ENCODE measurements around the gene KRTAP2-4. TPM values are rescaled to one million over a fixed set of nuclear protein-coding genes. Genes with fewer than 3 reads are reported as not detected.

The KRTAP2-4 gene
- total and polyA plus RNA-seq, 2 of the 4 experiments (the other 2 are of a cell fraction), result not detected

DNA sequence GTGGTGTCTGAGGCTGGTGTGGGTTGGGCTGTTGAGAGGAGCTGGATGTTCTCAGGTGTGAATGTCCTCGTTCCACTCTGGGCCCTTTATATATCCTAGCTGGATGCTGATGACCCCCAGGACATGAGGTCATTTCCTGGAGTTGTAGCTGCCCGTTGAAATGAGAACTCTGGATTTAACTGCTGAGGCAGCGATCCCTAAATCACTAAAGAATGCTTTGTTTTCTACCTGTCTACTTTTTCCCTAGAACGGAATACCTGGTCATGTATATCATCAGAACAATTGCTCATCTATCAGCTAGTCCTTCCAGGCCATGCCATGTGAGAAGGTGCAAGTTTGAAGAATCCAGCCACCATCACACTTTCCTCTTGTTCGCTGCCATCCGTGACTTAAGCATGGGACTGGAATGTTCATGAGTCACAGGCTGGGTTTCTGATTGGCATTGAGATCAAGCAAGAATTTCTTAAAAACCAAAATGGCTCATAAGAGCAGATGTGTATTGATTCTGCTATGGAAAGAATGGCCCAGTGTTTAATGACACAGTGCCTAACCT is 5.6 kb downstream of the KRTAP2-4 start, which contains the start of gene KRTAP2-3:
TSS of gene KRTAP2-3 (minus strand) at position 63 of the 553 bp plus-strand sequence. CDS start 64 bp downstream, outside the sequence.
- Histone ChIP-seq H3K4ac (ENCODE audit: low read depth, low read length) (peak within 1 kb of the TSS; percentile 98), H2BK20ac (ENCODE audit: low read depth, low read length) (peak within 1 kb of the TSS; percentile 100), H2AK9ac (replicated peaks; ENCODE audit: low read depth, low read length, poor library complexity) (peak within 1 kb of the TSS; percentile 18), H4K5ac (ENCODE audit: low read depth, low read length) (peak within 1 kb of the TSS; percentile 97), H3K9me3 (ENCODE audit: control insufficient read depth, insufficient read depth, low read length) (no peaks in the 10 kb centered on the region), H3K18ac (ENCODE audit: low read depth, low read length) (peak within 1 kb of the TSS; percentile 99), H3K9me1 (ENCODE audit: insufficient read depth, low read length) (peaks cover 2% of the 10 kb centered on the region; the same call in 1 of the 2 replicates), H2BK120ac (ENCODE audit: low read depth, low read length) (peak within 1 kb of the TSS; percentile 99), H2AK5ac (ENCODE audit: low read depth, low read length) (peak within 1 kb of the TSS; percentile 93), H4K8ac (ENCODE audit: low read depth in 2 of 2, low read length in 2 of 2) (peak within 1 kb of the TSS; percentile 95 to 99), H3K4me1 (ENCODE audit: control insufficient read depth, insufficient read depth, low read length) (peaks cover 16% of the 10 kb centered on the region), H3K4me2 (ENCODE audit: low read depth, low read length) (peak within 1 kb of the TSS; percentile 72), H3K23ac (ENCODE audit: low read depth, low read length) (peak within 1 kb of the TSS; percentile 97), H3K27ac (ENCODE audit: insufficient read depth, low read length) (peak within 1 kb of the TSS; percentile 94), H4K91ac (ENCODE audit: insufficient read depth, low read depth, low read length) (peak within 1 kb of the TSS; percentile 92), H3K79me1 (ENCODE audit: low read depth in 1 of 2, low read length in 2 of 2) (no peaks in the 10 kb centered on the region), H3K36me3 (ENCODE audit: control insufficient read depth, insufficient read depth, low read length) (no peaks in the 10 kb centered on the region), H3K56ac (ENCODE audit: extremely low read depth, insufficient read depth, low read length) (peak within 1 kb of the TSS; percentile 86), H3K9ac (ENCODE audit: low read depth, low read length) (peak within 1 kb of the TSS; percentile 55; the same call in 1 of the 2 replicates), H3K4me3 (ENCODE audit: insufficient read depth, low read depth, low read length) (no peak within 1 kb of the TSS), H2BK5ac (ENCODE audit: low read depth, low read length, poor library complexity, severe bottlenecking) (peak within 1 kb of the TSS; percentile 98), H2BK15ac (ENCODE audit: low read depth, low read length) (peak within 1 kb of the TSS; percentile 53; the same call in 2 of the 3 replicates), H3K27me3 (ENCODE audit: control insufficient read depth, insufficient read depth, low read length) (no peaks in the 10 kb centered on the region), H4K20me1 (ENCODE audit: insufficient read depth, low read length) (no peaks in the 10 kb centered on the region), H3K14ac (replicated peaks; ENCODE audit: low read depth, low read length) (peak within 1 kb of the TSS; percentile 96), H2AFZ (replicated peaks; ENCODE audit: low read length, poor library complexity) (no peak within 1 kb of the TSS)
- in situ Hi-C loops (cut with MboI; ENCODE audit: low sequenced_read_pairs) (no loop called here), dilution Hi-C loops (cut with HindIII; ENCODE audit: low sequenced_read_pairs, unreplicated experiment) (no loop called here), intact Hi-C loops (cut with micrococcal nuclease) (loop anchor here (2.0 to 5.0 kb wide), 5 partner anchors 151 to 587 kb away; no protein-coding TSS in a partner anchor)
- 52% methylated on average over 3 of the region's 6 CpGs; no CpG with 5 or more reads in 1 of the 2 experiments for WGBS, 2 experiments (ENCODE audit: extremely low coverage in 2 of 2, insufficient read length in 1 of 2)
- no TSS peak for BruUV-seq (replicated peaks)
- ChIA-PET CTCF (interaction anchor here (1.1 to 2.1 kb wide), 2 partner anchors 21 to 262 kb away, joined by 3 to 7 read pairs; no protein-coding TSS in a partner anchor), POLR2A (ENCODE audit: unreplicated experiment) (interaction anchor here (3.0 kb wide), 1 partner anchor 151 kb away, joined by 12 read pairs; no protein-coding TSS in a partner anchor)
- DNase-seq, result peak; percentile 97
- ATAC-seq (ENCODE audit: low read depth), result peak; percentile 44
- TF ChIP-seq MAZ (IDR thresholded peaks at IDR 0.05; ENCODE audit: borderline replicate concordance, low read depth, low read length), result no peak
- TF ChIP-seq RCOR1 (IDR thresholded peaks at IDR 0.05; ENCODE audit: insufficient replicate concordance, low read length), result no peak
- TF ChIP-seq MXI1 (IDR thresholded peaks at IDR 0.05; ENCODE audit: borderline replicate concordance, low read depth, low read length), result no peak
- TF ChIP-seq POLR2A (IDR thresholded peaks at IDR 0.05; ENCODE audit: low read depth, low read length), result no peak
- no peak for TF ChIP-seq CHD1 (IDR thresholded peaks at IDR 0.05; ENCODE audit: low read depth, low read length)
- TF ChIP-seq BHLHE40 (IDR thresholded peaks at IDR 0.05; ENCODE audit: low read depth, low read length), result peak; percentile 78
- no peak for TF ChIP-seq CTCF (conservative IDR thresholded peaks at IDR 0.05; ENCODE audit: low read depth, low read length)
- no peak for TF ChIP-seq SMC3 (IDR thresholded peaks at IDR 0.05; ENCODE audit: low read depth, low read length)
- TF ChIP-seq MAFK (IDR thresholded peaks at IDR 0.05; ENCODE audit: low read depth, low read length), result peak; percentile 79
- TF ChIP-seq CEBPB (IDR thresholded peaks at IDR 0.05; ENCODE audit: low read depth, low read length), result no peak
- TF ChIP-seq, protein P1, sequence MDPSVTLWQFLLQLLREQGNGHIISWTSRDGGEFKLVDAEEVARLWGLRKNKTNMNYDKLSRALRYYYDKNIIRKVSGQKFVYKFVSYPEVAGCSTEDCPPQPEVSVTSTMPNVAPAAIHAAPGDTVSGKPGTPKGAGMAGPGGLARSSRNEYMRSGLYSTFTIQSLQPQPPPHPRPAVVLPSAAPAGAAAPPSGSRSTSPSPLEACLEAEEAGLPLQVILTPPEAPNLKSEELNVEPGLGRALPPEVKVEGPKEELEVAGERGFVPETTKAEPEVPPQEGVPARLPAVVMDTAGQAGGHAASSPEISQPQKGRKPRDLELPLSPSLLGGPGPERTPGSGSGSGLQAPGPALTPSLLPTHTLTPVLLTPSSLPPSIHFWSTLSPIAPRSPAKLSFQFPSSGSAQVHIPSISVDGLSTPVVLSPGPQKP (IDR thresholded peaks at IDR 0.05; ENCODE audit: borderline replicate concordance, low read depth, low read length), result no peak
- TF ChIP-seq RFX5 (IDR thresholded peaks at IDR 0.05; ENCODE audit: low read depth, low read length), result no peak
- no peak for TF ChIP-seq RAD21 (IDR thresholded peaks at IDR 0.05; ENCODE audit: low read length)
- peak; percentile 86 for TF ChIP-seq FOS (IDR thresholded peaks at IDR 0.05; ENCODE audit: low read depth, low read length)
- TF ChIP-seq USF2 (IDR thresholded peaks at IDR 0.05; ENCODE audit: low read depth, low read length), result no peak

Measured in IMR-90 (cell line).